Suprapubic skin (tissue), 4 donors: ENCODE measurements around the gene MED13L. TPM values are rescaled to one million over a fixed set of nuclear protein-coding genes. Genes with fewer than 3 reads are reported as not detected.

Experiments used
- DNase-seq, 2 donors: peaks; one replicate each; pipeline ENCODE4 v3.0.0-alpha.2; 2019; ENCODE audit warnings: low spot score in 2 of 2
- H3K27ac ChIP-seq: fragments of 200-600 bp; sonication (generic); one replicate; pipeline ENCODE4 v1.5.1; 2019
- H3K27me3 ChIP-seq: fragments of 200-600 bp; sonication (generic); one replicate; pipeline ENCODE4 v1.5.1; 2019
- H3K36me3 ChIP-seq: fragments of 200-600 bp; sonication (generic); one replicate; pipeline ENCODE4 v1.5.1; 2019
- H3K4me1 ChIP-seq: fragments of 200-600 bp; sonication (generic); one replicate; pipeline ENCODE4 v1.5.1; 2019
- H3K4me3 ChIP-seq: fragments of 200-600 bp; sonication (generic); one replicate; pipeline ENCODE4 v1.5.1; 2019; ENCODE audit warnings: mild to moderate bottlenecking
- H3K9me3 ChIP-seq: fragments of 200-600 bp; sonication (generic); one replicate; pipeline ENCODE4 v1.5.1; 2019
- CTCF ChIP-seq, 2 donors: fragments of 200-600 bp in 1 of 2; fragments of 450-650 bp in 1 of 2; sonication (generic) in 1 of 2; IDR thresholded peaks; one replicate each; pipeline ENCODE4 v1.5.1; 2016 to 2019; ENCODE audit warnings: antibody characterized with exemption in 2 of 2, mild to moderate bottlenecking in 1 of 2, moderate library complexity in 1 of 2
- EP300 ChIP-seq: sonication (generic); formaldehyde crosslinking; IDR thresholded peaks from one replicate; pipeline ENCODE4 v1.6.1; 2017; ENCODE audit warnings: antibody characterized with exemption
- POLR2A ChIP-seq, 2 donors: fragments of 450-650 bp; IDR thresholded peaks; one replicate each; pipeline ENCODE4 v1.6.1; 2017; ENCODE audit warnings: antibody characterized with exemption in 2 of 2, mild to moderate bottlenecking in 2 of 2, moderate library complexity in 2 of 2
- POLR2AphosphoS5 ChIP-seq, 3 donors: sonication (generic); formaldehyde crosslinking; IDR thresholded peaks; one replicate each; pipeline ENCODE4 v1.6.1; 2017; ENCODE audit warnings: antibody characterized with exemption in 3 of 3
- WGBS: methylation state at CpG from one replicate; pipeline ENCODE4 v1.1.5; 2018; 5-methylcytosine and 5-hydroxymethylcytosine counted together
- total RNA-seq, 4 donors: library from RNA; depleted of rRNA; stranded (reverse); fragments of >200 nt; gene quantifications; one replicate each; pipeline ENCODE4 v1.1.0, GENCODE V29; 2016

The MED13L gene
- total RNA-seq, 4 donors from 2014 or later = 173 to 418 (median 228) TPM

GRCh38 chr12:116282371-116283286, 5.1 kb upstream of the MED13L start:
- DNase-seq = no peak
- H3K27ac ChIP-seq = no peak overlapping the region
- peak overlapping the region; percentile 16 for H3K4me3 ChIP-seq

DNA sequence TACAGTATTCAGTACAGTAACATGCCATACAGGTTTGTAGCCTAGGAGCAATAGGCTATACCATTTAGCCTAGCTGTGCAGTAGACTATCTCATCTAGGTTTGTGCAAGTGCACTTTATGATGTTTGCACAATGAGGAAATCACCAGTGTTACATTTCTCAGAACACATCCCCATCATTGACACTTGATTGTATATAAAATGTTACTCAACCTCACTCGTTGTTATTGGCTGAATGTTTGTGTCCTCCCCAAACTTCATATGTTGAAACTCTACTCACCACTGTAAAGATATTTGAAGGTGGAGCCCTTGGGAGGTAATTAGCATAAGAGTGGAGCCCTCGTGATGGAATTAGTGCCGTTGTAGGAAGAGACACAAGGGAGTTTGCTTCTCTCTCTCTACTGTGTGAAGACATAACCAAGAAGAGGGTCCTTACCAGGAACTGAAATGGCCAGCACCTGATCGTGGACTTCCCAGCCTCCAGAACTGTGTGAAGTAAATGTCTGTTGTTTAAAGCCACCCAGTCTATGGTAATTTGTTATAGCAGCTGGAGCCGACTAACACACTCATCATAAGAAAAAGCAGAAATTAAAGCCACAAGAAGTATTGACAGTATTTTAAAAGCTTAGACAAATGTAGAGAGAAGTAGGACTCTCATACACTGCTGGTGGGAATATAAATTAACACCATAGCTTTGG, 3.2 kb upstream of the MED13L start:
- no peaks in the 10 kb centered on the region for H3K27me3 ChIP-seq
- no peak for DNase-seq
- no peaks in the 10 kb centered on the region for H3K36me3 ChIP-seq
- no peak overlapping the region for H3K27ac ChIP-seq
- TF ChIP-seq POLR2AphosphoS5 (IDR thresholded peaks at IDR 0.05) (no peak), CTCF (IDR thresholded peaks at IDR 0.05) (no peak), EP300 (no peak), POLR2A (IDR thresholded peaks at IDR 0.05) (no peak)
- no peaks in the 10 kb centered on the region for H3K9me3 ChIP-seq
- H3K4me1 ChIP-seq = peaks cover 6% of the 10 kb centered on the region
- no peak overlapping the region for H3K4me3 ChIP-seq
- 70% methylated on average over 5 of the region's 5 CpGs for WGBS

More at GRCh38 chr12:116282371-116283286, 5.1 kb upstream of the MED13L start:
- 69% methylated on average over 15 of the region's 15 CpGs for WGBS
- TF ChIP-seq CTCF (IDR thresholded peaks at IDR 0.05) (no peak), EP300 (no peak), POLR2AphosphoS5 (IDR thresholded peaks at IDR 0.05) (no peak), POLR2A (IDR thresholded peaks at IDR 0.05) (no peak)
- Histone ChIP-seq H3K4me1 (peaks cover 6% of the 10 kb centered on the region), H3K27me3 (no peaks in the 10 kb centered on the region), H3K9me3 (no peaks in the 10 kb centered on the region), H3K36me3 (no peaks in the 10 kb centered on the region)

- H3K36me3 ChIP-seq = no peaks in the 10 kb centered on the region
- peaks cover 26% of the 10 kb centered on the region for H3K4me1 ChIP-seq
- no peak overlapping the region for H3K4me3 ChIP-seq
- no peak for TF ChIP-seq CTCF (IDR thresholded peaks at IDR 0.05)
- H3K27me3 ChIP-seq = no peaks in the 10 kb centered on the region
- DNase-seq = no peak
- no peak overlapping the region for H3K27ac ChIP-seq
- no peaks in the 10 kb centered on the region for H3K9me3 ChIP-seq
- WGBS = 90% methylated on average over 10 of the region's 10 CpGs
Observed at GRCh38 chr12:116278667-116279066, 1.2 kb upstream of the MED13L start.

DNA sequence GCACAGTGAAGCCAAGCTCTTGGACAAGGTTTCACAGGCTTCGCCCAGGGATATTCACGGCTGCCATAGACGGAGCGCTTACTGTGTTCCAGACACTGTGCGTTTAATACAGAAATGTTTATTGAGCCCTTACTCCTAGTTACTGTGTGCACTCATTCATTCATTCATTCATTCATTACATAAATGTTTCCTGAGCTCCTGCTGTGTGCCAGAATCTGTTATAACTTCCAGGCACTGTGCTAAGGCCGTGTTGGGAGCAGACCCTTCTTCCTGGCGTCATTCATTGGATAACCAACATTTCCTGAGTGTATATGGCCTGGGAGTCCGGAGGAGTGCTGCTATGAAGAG, 760 bp upstream of the MED13L start:
- peaks cover 30% of the 10 kb centered on the region for H3K4me1 ChIP-seq
- DNase-seq = no peak
- peak overlapping the region; percentile 86 for H3K4me3 ChIP-seq
- H3K36me3 ChIP-seq = no peaks in the 10 kb centered on the region
- H3K27ac ChIP-seq = peak overlapping the region; percentile 99
- no peak for TF ChIP-seq CTCF (IDR thresholded peaks at IDR 0.05)
- TF ChIP-seq POLR2A (IDR thresholded peaks at IDR 0.05) = no peak
- TF ChIP-seq EP300 = no peak
- TF ChIP-seq POLR2AphosphoS5 (IDR thresholded peaks at IDR 0.05) = no peak
- no peaks in the 10 kb centered on the region for H3K27me3 ChIP-seq
- WGBS = 52% methylated on average over 8 of the region's 8 CpGs
- no peaks in the 10 kb centered on the region for H3K9me3 ChIP-seq
